ENCODE measurements around the gene NOS1AP. TPM values are rescaled to one million over a fixed set of nuclear protein-coding genes. Genes with fewer than 3 reads are reported as not detected.
"Not testable (repeated sequence)": the region's sequence is repeated elsewhere in the genome, so short reads cannot be mapped to it uniquely, and the experiment has no call there.

The NOS1AP gene
- total RNA-seq, 1 experiment from 2014 or later = 0.02 TPM

DNA sequence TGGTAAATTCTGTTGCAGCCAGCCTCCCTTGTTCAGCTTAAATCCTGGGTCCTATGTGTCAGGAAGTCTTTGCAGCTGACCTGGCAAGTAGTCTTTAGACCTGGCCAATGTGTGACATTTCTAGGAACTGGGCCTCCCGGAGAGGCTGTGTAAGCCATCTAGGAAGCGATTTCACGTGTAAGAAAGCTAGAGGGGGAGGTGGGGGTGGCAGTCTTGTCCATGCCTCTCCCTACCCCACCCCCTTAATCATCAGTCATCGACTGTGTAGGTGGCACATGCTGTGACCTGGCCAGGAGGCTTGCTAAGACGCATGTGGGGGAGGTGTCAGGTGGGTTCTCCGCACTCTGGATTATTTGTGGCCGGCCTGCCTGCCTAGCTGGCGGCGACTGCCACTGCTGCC lies 320.5 kb downstream of the NOS1AP start:
- no peak for DNase-seq (ENCODE audit: extremely low read depth, low read depth)

DNA sequence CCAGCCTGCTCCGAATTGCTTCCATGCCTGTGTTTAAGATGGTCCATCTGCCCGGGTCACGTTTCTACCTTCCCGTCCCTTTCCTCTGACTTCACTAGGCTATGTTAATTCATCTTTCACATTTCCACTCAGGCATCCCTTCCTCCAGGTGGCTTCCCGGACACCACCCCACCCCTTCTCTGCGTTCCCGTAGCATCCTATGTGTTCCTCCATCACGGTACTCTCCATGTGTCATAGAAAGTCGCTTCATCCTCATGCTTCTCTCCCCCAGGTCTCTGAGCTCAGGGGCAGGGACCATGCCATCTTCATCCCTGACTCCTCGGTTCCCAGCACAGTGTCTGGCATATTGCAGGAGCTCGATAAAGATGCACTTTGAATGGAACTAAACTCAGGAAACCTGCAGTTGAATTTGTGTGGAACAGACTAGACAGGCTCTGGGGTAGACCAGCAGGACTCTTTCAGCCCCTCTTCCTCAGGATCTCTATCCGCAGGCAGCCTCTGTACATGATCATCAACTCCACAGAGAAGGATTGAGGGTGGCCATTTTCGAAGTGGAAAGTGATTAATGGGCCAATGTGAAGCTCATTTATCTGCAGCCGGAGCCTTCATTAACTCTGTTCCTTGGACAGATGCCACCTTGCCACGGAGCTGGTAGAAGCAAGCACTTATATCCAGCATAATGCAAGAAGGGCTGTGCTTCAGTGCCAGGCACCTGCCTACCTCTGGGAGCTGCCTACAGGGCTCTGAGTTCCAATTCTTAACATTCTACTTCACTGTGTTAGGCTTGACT lies 321.1 kb downstream of the NOS1AP start:
- no peak for DNase-seq (ENCODE audit: extremely low read depth, low read depth)

DNA sequence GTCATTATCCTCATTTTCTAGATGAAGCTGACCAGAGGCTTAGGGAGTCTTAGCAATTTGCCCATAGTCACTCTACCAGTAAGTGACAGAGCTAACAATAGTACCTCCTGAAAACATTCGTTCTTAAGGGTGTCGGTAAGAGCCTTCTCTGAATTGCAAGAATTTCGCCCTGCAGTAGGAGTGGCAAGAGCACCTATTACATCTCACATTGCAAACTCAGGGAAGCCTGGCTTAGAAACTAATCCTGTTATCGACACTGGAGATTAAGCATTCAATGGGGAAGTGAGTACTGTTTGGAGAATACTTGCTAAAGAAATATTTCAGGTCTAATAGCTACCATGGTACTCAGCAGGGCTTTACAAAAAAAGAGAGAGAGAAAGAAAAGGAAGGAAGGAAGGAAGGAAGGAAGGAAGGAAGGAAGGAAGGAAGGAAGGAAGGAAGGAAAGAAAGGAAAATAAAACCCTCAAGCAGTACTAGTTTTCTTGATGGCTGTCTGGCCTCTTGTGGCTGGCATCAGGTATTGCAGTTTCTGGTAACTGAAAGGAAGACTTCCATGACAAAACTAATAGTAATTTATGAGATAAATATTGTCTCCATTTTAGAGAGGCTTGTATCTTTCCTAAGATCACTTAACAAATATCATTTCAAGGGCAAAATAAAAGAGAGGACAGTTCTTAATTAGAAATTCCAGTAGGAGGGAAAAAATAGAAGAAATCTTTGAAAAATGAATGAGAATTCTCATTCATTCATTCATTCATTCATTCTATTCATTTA lies 322.5 kb downstream of the NOS1AP start:
- peak; percentile 60 for DNase-seq (ENCODE audit: extremely low read depth, low read depth)

DNA sequence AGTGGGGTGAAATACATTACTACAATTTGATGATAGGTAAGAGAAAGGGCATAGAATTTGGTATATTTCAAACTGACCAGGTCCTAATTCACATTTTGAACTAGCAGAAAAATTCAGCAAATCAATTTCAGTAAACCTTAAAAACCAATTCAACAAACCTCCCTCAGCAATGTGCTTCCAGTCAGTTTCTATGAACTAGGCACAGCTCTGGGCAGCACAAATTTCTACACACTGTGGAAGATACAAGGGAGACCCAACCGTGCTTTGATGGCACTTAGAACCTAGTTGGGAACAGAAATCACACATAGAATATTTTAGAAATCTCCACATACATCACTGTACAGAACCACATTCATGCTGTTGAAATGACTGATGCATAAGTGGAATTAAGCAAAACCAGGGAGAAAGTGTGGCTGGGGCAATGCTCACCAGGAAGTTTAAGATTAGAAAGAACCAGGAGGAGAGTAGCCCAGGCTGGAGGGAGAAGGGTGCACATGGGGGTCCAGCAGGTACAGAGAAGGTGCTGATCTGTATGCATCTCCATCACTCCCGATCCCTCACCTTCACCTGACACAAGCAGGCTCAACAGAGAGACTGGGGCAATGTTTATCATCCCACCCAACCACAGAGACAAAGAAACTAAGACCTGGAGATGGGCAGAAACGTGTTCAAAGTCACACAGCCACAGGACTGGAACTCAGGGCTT lies 326.9 kb downstream of the NOS1AP start:
- DNase-seq (ENCODE audit: extremely low read depth, low read depth) = no peak

DNA sequence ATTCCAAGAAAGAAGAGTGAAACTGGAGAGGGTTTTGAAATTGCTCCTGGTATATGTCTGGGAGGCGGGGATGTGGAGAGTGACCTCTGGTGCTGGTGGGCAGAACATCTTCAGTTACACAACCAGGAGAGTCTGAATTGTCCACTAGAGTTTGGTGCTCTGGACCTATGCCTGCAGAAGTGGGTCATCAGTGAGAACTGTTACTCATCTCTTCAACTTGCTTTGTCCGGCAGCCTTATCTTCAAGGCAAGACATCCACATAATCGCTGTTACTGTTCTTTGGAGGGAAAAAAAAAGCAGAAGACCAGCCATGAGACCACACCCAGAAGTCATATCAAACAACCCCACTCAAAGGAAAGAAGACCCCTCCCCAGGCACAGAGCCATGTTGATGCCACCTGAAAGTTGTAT lies 327.6 kb downstream of the NOS1AP start:
- DNase-seq (ENCODE audit: extremely low read depth, low read depth) = no peak

DNA sequence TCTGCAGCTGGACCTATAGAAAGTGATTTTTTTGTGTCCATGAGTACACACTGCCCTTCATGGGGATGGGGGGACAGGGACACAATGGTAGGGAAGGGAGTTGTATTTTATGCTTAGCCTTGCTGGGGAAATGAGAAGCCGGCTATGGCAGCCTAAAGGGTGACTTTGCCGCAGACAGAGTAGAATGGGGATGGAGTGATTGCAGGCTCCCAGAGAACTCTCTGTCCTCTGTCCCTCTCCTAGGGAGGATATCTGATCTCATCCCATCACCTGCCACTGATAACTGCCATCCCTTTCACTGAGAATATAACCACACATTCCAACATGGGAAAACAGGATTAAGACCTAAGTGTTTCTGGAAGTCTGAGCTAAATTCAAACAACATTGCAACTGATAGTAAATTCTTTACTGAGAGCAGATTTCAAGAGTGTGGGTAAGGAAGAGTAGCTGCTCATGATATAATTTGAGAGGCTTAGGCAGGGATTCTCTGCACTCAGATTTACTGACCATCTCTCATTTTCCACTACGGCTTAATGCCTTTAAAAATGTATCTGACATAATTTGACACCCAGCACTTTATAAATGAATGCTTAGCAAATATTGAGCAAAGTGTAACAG lies 328.6 kb downstream of the NOS1AP start:
- DNase-seq (ENCODE audit: extremely low read depth, low read depth) = no peak

DNA sequence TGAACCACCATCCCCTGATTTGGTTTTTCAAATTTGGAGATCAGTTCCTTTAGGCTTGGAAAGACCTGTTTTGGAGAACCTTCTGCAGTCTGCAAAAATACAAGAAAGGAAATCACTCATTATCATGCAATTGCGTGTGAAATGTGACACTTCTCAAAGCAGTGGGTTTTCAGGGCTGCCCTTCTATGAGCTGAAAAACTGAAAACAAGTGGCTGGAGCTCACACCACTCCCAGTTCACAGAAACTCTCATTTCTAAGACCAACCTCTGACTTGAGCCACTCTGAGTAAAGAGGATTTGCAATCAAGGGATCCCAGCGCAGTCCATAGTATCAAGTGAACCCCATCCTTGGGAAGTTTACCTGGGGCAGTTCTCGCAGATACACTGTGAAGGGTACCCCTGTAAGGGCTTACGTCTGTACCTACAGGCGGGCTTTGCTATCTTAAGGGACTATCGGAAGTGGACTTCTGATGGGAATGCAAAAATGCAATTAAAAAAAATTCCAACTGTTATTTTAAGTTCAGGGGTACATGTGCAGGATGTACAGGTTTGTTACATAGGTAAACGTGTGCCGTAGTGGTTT lies 329.6 kb downstream of the NOS1AP start:
- DNase-seq (ENCODE audit: extremely low read depth, low read depth) = no peak

DNA sequence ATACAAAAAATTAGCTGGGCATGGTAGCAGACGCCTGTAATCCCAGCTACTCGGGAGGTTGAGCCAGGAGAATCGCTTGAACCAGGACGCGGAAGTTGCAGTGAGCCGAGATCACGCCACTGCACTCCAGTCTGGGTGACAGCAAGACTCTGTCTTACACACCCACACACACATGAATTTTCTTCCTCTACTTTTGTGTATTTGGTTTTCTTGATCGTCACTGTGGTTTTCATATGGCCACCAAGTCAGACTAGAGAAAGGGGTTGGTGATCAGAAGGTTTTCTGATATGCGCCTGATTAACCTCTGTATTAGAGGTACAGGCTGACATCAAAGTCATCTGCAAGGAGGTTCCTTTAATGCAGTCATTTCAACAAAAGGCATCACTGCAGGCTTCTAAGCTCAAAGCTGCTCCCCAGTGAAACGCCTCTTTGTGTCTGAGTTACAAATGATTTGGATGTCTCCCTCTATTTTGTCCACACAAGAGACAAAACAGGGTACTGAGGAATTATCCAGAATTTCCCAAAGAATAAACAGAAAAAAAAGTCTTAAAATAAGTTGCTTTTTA lies 331.4 kb downstream of the NOS1AP start:
- no peak for DNase-seq (ENCODE audit: extremely low read depth, low read depth)

DNA sequence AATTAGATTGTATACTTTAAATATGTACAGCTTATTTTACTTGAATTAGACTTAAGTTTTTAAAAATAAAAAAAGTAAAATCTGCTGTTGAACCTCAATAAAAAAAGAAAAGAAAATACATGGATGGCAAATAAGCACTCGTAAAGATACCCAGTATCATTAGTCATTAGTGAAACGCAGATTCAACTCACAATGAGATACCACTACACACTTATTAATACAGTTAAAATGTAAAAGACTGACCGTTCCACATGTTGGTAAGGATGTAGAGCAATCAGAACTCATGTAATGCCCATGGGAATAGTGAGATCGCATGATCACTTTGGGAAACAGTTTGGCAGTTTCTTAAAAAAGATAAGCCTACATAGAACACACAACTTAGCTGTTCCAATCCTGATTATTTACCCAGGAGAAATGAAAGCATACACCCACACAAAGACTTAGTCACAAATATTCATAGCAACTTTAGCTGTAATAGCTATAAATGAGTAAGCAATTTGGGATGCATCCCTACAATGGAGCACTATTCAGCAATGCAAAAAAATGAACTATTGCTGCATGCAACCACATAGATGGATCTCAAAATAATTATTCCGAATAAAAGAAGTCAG lies 335.2 kb downstream of the NOS1AP start:
- DNase-seq (ENCODE audit: extremely low read depth, low read depth) = no peak

DNA sequence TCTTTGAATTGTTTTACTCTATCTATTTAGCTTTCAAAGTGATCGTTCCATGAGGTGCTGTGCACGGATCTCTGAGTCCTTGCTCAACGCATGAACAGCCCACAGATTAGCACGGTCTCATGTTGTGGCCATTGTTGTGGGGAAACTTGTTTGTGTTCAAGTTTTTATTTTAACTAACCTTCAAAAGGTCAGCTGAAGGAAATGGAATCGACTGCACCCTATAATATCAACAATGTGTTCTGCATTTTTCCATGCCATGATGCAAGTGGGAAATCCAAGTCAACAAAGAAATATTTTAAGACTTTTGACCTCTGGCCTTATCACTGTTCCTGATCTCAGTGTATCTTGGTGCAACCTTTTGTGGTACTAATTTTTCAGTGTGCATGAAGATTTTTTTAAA lies 336.3 kb downstream of the NOS1AP start:
- no peak for DNase-seq (ENCODE audit: extremely low read depth, low read depth)

DNA sequence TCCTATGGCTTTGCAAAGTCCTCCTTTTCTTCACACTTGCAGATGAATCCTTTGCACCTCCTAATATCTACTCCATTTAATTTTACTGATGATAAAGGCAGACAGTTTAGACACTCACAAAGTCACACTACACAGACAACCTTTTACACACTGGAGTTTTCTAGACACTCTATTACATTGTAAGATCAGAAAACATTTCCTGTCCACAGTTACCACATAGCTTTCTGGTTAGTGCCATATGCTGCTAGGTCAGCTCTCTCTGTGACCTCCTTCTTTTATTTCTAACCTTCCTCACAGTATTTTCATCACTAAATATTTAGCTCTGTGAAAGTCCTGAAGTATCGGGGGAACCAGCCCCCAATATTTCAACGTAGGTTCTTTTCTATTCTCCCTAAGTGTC lies 337.3 kb downstream of the NOS1AP start:
- no peak for DNase-seq (ENCODE audit: extremely low read depth, low read depth)

DNA sequence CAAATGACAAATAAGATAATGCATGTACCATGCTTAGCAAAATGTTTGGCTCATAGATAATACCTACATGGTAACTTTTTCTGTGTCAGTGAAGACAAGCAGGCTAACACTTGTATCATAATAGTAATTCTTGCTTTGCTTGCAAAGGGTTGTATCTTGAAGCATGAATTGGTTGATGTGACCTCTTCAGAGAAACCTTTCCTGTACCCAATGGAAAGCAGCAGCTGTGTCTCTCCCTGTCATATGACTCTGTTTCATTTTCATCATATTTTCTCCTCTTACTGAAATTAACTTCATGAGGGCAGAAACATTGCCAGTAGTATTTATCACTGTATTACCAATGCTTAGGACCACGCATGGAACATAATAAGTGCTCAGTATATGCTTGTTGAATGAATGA lies 338.0 kb downstream of the NOS1AP start:
- no peak for DNase-seq (ENCODE audit: extremely low read depth, low read depth)

DNA sequence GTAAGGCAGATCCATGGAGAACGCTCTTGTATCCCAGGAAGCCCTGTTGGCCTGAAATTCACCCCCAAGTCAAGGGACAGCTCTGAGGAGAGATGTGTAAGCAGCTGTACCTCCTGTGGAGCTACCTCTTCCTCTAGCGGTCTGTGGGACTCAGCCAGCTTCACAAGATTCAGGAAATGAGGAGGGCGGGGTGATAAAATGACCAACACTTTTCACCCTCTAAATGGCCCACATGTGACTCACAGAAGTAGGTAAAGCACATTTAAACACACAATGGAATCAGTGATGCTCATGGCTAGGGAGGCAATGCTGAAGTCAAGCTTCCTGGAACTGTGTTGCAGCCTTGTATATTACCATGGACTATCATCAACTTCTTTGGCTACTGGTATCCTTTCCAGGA lies 342.5 kb downstream of the NOS1AP start, which contains the start of gene SH2D1B:
TSS of gene SH2D1B (minus strand) at position 135 of the 400 bp plus-strand sequence. CDS start at position 15, 120 bp downstream.
- no peak for DNase-seq (ENCODE audit: extremely low read depth, low read depth)

DNA sequence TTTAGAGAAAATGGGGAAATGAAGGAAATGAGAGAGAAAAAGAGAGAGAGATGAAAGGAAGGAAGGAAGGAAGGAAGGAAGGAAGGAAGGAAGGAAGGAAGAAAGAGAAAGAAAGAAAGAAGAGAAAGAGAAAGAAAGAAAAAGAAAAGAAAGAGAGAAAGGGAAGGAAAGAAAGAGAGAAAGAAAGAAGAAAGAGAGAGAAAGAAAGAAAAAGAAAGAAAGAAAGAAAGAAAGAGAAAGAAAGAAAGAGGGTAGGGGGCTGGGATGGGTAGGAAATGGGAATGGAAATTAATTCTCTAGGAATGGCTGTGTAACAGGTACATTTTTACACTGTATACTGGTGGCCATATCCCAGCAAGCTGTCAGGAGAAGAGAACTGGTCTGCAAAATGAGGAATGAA lies 346.7 kb downstream of the NOS1AP start:
- no peak for DNase-seq (ENCODE audit: extremely low read depth, low read depth)

DNA sequence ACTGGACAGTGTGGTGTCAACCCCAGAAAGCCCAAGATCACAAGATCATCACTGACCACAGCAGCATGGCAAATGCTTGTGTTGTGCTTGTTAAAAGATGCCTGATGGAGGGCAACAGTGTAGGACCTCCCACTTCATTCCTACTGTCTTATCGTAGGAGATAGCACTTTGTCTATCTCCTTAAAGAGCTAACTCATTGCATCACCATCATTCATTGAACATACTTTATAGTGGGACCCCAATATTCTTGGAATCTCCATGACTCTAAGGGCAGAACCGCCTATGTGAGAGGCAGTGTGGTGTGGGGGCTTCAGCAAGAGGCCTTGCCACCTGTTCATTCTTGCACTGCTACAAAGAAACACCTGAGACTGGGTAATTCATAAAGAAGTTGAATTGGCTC lies 347.4 kb downstream of the NOS1AP start:
- DNase-seq (ENCODE audit: extremely low read depth, low read depth) = no peak

DNA sequence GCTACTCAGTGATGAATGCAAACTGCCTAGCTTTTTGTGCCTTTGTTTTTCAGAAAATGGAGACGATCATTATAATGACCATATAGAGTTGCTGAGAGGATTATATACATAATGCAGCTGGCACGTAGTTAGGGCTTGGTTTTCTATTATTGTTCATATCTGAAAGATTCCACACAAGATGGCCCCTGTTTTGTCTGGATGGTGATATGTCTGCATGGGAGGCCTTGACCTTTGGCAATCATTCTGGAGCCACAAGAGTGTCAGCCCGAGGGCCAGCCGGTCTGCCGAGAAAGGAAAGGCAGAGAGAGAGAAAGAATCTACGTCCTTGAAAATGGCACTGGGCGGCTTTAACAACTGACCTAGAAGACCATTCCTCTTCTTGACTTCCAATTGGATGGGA lies 348.2 kb downstream of the NOS1AP start:
- no peak for DNase-seq (ENCODE audit: extremely low read depth, low read depth)

DNA sequence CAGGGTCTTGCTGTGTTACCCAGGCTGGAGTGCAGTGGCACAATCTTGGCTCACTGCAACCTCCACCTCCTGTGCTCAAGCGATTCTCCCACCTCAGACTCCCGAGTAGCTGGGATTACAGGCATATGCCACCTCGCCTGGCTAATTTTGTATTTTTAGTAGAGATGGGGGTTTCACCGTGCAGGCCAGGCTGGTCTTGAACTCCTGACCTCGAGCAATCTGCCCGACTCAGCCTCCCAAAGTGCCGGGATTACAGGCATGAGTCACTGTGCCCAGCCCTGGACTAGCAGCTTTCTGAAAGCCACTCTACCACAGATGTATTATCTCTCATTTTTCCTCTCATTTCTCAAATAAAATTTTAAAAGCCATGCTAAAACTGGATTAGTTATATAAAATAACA lies 349.1 kb downstream of the NOS1AP start:
- not testable (repeated sequence) for DNase-seq (ENCODE audit: extremely low read depth, low read depth)

DNA sequence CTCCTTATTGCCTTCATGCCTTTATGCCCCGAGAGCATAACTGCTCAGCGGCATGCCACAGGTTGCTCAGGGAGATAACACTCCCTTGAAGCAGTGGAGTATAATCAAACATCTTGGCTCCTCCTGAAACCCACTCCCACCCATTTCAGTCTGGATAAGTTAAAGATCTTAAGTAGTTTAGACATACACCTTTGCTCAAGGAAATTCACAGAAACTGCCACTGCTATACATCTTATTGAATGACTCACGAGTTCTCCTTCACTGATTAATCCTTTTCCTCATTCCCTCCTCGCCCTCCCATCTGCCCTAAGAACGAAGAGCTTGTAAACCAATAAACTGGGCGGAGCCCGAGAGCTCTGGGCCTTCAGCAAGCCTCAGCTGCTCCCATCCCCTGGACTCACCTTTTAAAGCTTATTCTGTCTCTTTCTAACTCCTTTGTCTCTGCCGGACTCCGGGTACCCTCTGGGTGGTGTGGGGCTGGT lies 350.0 kb downstream of the NOS1AP start:
- DNase-seq (ENCODE audit: extremely low read depth, low read depth) = not testable (repeated sequence)
